ENCODE measurements around the gene NELFE. TPM values are rescaled to one million over a fixed set of nuclear protein-coding genes. Genes with fewer than 3 reads are reported as not detected.
A peak's percentile ranks its signal among the peaks of the same experiment; 100 is the strongest.
"Not testable (repeated sequence)": the region's sequence is repeated elsewhere in the genome, so short reads cannot be mapped to it uniquely, and the experiment has no call there.

The NELFE gene
- total RNA-seq: 110 and 121 TPM in 2 replicates

GRCh38 chr6:31958741-31959739 is at the start of gene NELFE, which contains the start of gene SKIC2:
Gene NELFE, minus strand, starts transcription at chr6:31958971. Its CDS starts 525 bp downstream, at chr6:31958446.
Gene SKIC2, plus strand, starts transcription at chr6:31959175. Its CDS starts 18 bp downstream, at chr6:31959193.
- peak; percentile 92 for DNase-seq (ENCODE audit: low read depth, low spot score)

- DNase-seq (ENCODE audit: low read depth, low spot score): not testable (repeated sequence)
Measured at GRCh38 chr6:32008037-32008436, 49.3 kb upstream of the NELFE start.

GRCh38 chr6:32007086-32007485 is 48.3 kb upstream of the NELFE start:
- DNase-seq (ENCODE audit: low read depth, low spot score): not testable (repeated sequence)

GRCh38 chr6:32005991-32006529 is 47.3 kb upstream of the NELFE start:
- not testable (repeated sequence) for DNase-seq (ENCODE audit: low read depth, low spot score)

- DNase-seq (ENCODE audit: low read depth, low spot score): not testable (repeated sequence)
Measured at GRCh38 chr6:32005538-32005880, 46.7 kb upstream of the NELFE start.

GRCh38 chr6:32004864-32005537 is 46.2 kb upstream of the NELFE start:
- not testable (repeated sequence) for DNase-seq (ENCODE audit: low read depth, low spot score)

- not testable (repeated sequence) for DNase-seq (ENCODE audit: low read depth, low spot score)
Measured at GRCh38 chr6:32004393-32004792, 45.6 kb upstream of the NELFE start.

- not testable (repeated sequence) for DNase-seq (ENCODE audit: low read depth, low spot score)
Measured at GRCh38 chr6:32003301-32003700, 44.5 kb upstream of the NELFE start.

- DNase-seq (ENCODE audit: low read depth, low spot score): not testable (repeated sequence)
Measured at GRCh38 chr6:32002546-32003268, 43.9 kb upstream of the NELFE start.

GRCh38 chr6:31996385-31996784 is 37.6 kb upstream of the NELFE start:
- not testable (repeated sequence) for DNase-seq (ENCODE audit: low read depth, low spot score)

GRCh38 chr6:31994421-31994820 is 35.6 kb upstream of the NELFE start:
- not testable (repeated sequence) for DNase-seq (ENCODE audit: low read depth, low spot score)

GRCh38 chr6:31989363-31989762 is 30.6 kb upstream of the NELFE start:
- DNase-seq (ENCODE audit: low read depth, low spot score): not testable (repeated sequence)

GRCh38 chr6:31981744-31982143 is 23.0 kb upstream of the NELFE start, which contains the start of gene C4A:
Gene C4A, plus strand, starts transcription at chr6:31982057. Its CDS starts 51 bp downstream, at chr6:31982108.
- DNase-seq (ENCODE audit: low read depth, low spot score): not testable (repeated sequence)

GRCh38 chr6:31980998-31981397 is 22.2 kb upstream of the NELFE start:
- DNase-seq (ENCODE audit: low read depth, low spot score): not testable (repeated sequence)

GRCh38 chr6:31980195-31980876 is 21.6 kb upstream of the NELFE start:
- not testable (repeated sequence) for DNase-seq (ENCODE audit: low read depth, low spot score)

- no peak for DNase-seq (ENCODE audit: low read depth, low spot score)
Measured at GRCh38 chr6:31979238-31979898, 20.6 kb upstream of the NELFE start.

GRCh38 chr6:31978831-31979230 is 20.1 kb upstream of the NELFE start:
- no peak for DNase-seq (ENCODE audit: low read depth, low spot score)

- DNase-seq (ENCODE audit: low read depth, low spot score): no peak
Measured at GRCh38 chr6:31977816-31978431, 19.2 kb upstream of the NELFE start.

GRCh38 chr6:31976065-31976464 is 17.3 kb upstream of the NELFE start:
- not testable (repeated sequence) for DNase-seq (ENCODE audit: low read depth, low spot score)

All from pulmonary artery endothelial cell (primary cell).